Measurements from ENCODE around the gene ATP5F1B.

- TF ChIP-seq CTCF (IDR thresholded peaks at IDR 0.05; ENCODE audit: borderline replicate concordance, extremely low read depth, low read length, poor library complexity, severe bottlenecking) = no peak
- no peak for TF ChIP-seq EZH2 (IDR thresholded peaks at IDR 0.05; ENCODE audit: borderline replicate concordance, low read depth, low read length, severe bottlenecking)
Observed at GRCh38 chr12:56589783-56590182, 56.0 kb downstream of the ATP5F1B start.
